CD1c-positive myeloid dendritic cell (primary cell): ENCODE measurements around the gene COX7A2L.

Experiments used
- DNase-seq: peaks from one replicate; pipeline ENCODE4 v3.0.0-alpha.2; 2016; ENCODE audit errors: extremely low spot score

Gene COX7A2L

GRCh38 chr2:42317486-42317885, 43.5 kb downstream of the COX7A2L start:
- DNase-seq, result no peak

- no peak for DNase-seq
Measured at GRCh38 chr2:42316910-42317309, 44.1 kb downstream of the COX7A2L start.

GRCh38 chr2:42315844-42316470, 45.1 kb downstream of the COX7A2L start:
- no peak for DNase-seq

- peak; percentile 10 for DNase-seq
Measured at GRCh38 chr2:42314892-42315468, 46.0 kb downstream of the COX7A2L start.

GRCh38 chr2:42312106-42312505, 48.9 kb downstream of the COX7A2L start:
- no peak for DNase-seq

GRCh38 chr2:42310007-42310515, 51.0 kb downstream of the COX7A2L start:
- no peak for DNase-seq

GRCh38 chr2:42309366-42309765, 51.7 kb downstream of the COX7A2L start:
- no peak for DNase-seq

- DNase-seq, result no peak
Measured at GRCh38 chr2:42307180-42307579, 53.8 kb downstream of the COX7A2L start.

GRCh38 chr2:42304059-42304713, 56.8 kb downstream of the COX7A2L start:
- no peak for DNase-seq

GRCh38 chr2:42303252-42303651, 57.8 kb downstream of the COX7A2L start:
- DNase-seq, result no peak

GRCh38 chr2:42300527-42300926, 60.5 kb downstream of the COX7A2L start:
- no peak for DNase-seq
